Thoracic aorta (tissue), 2 donors: Measurements from ENCODE around the gene PAF1. TPM values are rescaled to one million over a fixed set of nuclear protein-coding genes. Genes with fewer than 3 reads are reported as not detected.

Source experiments
- ATAC-seq: fragments of 150-250 bp; one replicate; pipeline ENCODE4 v1.8.0; 2017; ENCODE audit warnings: low read depth; ENCODE audit not compliant: insufficient number of reproducible peaks, low FRiP score
- DNase-seq: peaks from one replicate; pipeline ENCODE4 v3.0.0-alpha.2; 2020; ENCODE audit warnings: low spot score
- H3K27ac ChIP-seq, 2 donors: fragments of 200-600 bp; sonication (generic); 1 replicate in 1 of 2; 2 replicates in 1 of 2; pipeline ENCODE4 v1.5.1; 2016; ENCODE audit warnings: mild to moderate bottlenecking in 2 of 2, moderate library complexity in 2 of 2
- H3K27me3 ChIP-seq: fragments of 200-600 bp; sonication (generic); replicated peaks from 2 replicates; pipeline ENCODE4 v1.6.0; 2016; ENCODE audit warnings: mild to moderate bottlenecking; ENCODE audit not compliant: insufficient read depth
- H3K36me3 ChIP-seq: fragments of 200-600 bp; sonication (generic); one replicate; pipeline ENCODE4 v1.5.1; 2016
- H3K4me1 ChIP-seq, 2 donors: fragments of 200-600 bp; sonication (generic); 1 replicate in 1 of 2; 2 replicates in 1 of 2; pipeline versions ENCODE4 v1.5.1 to v1.6.0; 2016; ENCODE audit warnings: low read depth in 2 of 2, mild to moderate bottlenecking in 1 of 2; ENCODE audit not compliant: control insufficient read depth in 1 of 2
- H3K4me3 ChIP-seq: fragments of 200-600 bp; sonication (generic); 2 replicates; pipeline ENCODE4 v1.5.1; 2016; ENCODE audit warnings: mild to moderate bottlenecking
- H3K9me3 ChIP-seq: fragments of 200-600 bp; sonication (generic); 2 replicates; pipeline ENCODE4 v1.5.1; 2016
- CTCF ChIP-seq: fragments of 200-600 bp; sonication (generic); IDR thresholded peaks from one replicate; pipeline ENCODE4 v1.5.1; 2019; ENCODE audit warnings: antibody characterized with exemption
- total RNA-seq, 2 donors: library from RNA; depleted of rRNA; stranded (reverse); fragments of >200 nt; gene quantifications; one replicate each; pipeline versions ENCODE4 v1.1.0 to v1.2.3, GENCODE V29; 2016

The PAF1 gene
- total RNA-seq, 2 donors from 2014 or later: 25.7 to 34.5 TPM

GRCh38 chr19:39428283-39429112 lies 37.6 kb upstream of the PAF1 start:
- no peaks in the 10 kb centered on the region for H3K27me3 ChIP-seq
- no peak for DNase-seq

GRCh38 chr19:39427707-39428106 lies 36.8 kb upstream of the PAF1 start:
- TF ChIP-seq CTCF: no peak
- ATAC-seq: no peak
- no peaks in the 10 kb centered on the region for H3K9me3 ChIP-seq
- peaks cover 11 to 26% of the 10 kb centered on the region in 2 donors for H3K4me1 ChIP-seq
- no peaks in the 10 kb centered on the region for H3K27me3 ChIP-seq
- peak overlapping the region; percentile 33 to 87 for H3K27ac ChIP-seq
- H3K4me3 ChIP-seq: no peak overlapping the region
- peaks cover 16% of the 10 kb centered on the region for H3K36me3 ChIP-seq
- DNase-seq: no peak

More at GRCh38 chr19:39428283-39429112, 37.6 kb upstream of the PAF1 start:
- Histone ChIP-seq H3K4me1 (peaks cover 11 to 28% of the 10 kb centered on the region in 2 donors), H3K27ac (peak overlapping the region; percentile 51 to 87), H3K36me3 (peaks cover 18% of the 10 kb centered on the region), H3K4me3 (peak overlapping the region; percentile 34), H3K9me3 (no peaks in the 10 kb centered on the region)
- TF ChIP-seq CTCF: no peak
- peak; percentile 51 for ATAC-seq

- no peak for DNase-seq
- no peak overlapping the region for H3K27ac ChIP-seq
- H3K27me3 ChIP-seq: no peaks in the 10 kb centered on the region
- H3K9me3 ChIP-seq: no peaks in the 10 kb centered on the region
- H3K4me1 ChIP-seq: peaks cover 11 to 24% of the 10 kb centered on the region in 2 donors
- H3K4me3 ChIP-seq: no peak overlapping the region
- peaks cover 22% of the 10 kb centered on the region for H3K36me3 ChIP-seq
- no peak for ATAC-seq
- no peak for TF ChIP-seq CTCF
These were observed 35.3 kb upstream of the PAF1 start for GRCh38 chr19:39426170-39426569.

GRCh38 chr19:39425744-39426143 lies 34.8 kb upstream of the PAF1 start:
- Histone ChIP-seq H3K4me3 (no peak overlapping the region), H3K4me1 (peaks cover 11 to 21% of the 10 kb centered on the region in 2 donors), H3K27me3 (no peaks in the 10 kb centered on the region), H3K36me3 (peaks cover 27% of the 10 kb centered on the region), H3K9me3 (no peaks in the 10 kb centered on the region), H3K27ac (no peak overlapping the region)
- DNase-seq (no peak), ATAC-seq (no peak)
- no peak for TF ChIP-seq CTCF

GRCh38 chr19:39424934-39425333 lies 34.0 kb upstream of the PAF1 start:
- DNase-seq: no peak
- Histone ChIP-seq H3K36me3 (peaks cover 33% of the 10 kb centered on the region), H3K9me3 (no peaks in the 10 kb centered on the region), H3K27ac (no peak overlapping the region), H3K4me1 (peaks cover 11 to 21% of the 10 kb centered on the region in 2 donors), H3K4me3 (no peak overlapping the region), H3K27me3 (no peaks in the 10 kb centered on the region)
- TF ChIP-seq CTCF: no peak
- no peak for ATAC-seq
